Endothelial cell of umbilical vein (primary cell): ENCODE results near the gene KRT26. TPM values are rescaled to one million over a fixed set of nuclear protein-coding genes. Genes with fewer than 3 reads are reported as not detected.

Source experiments
- BruUV-seq: library from RNA; stranded (reverse); fragments of 400-500 nt; replicated peaks from 2 replicates; lab custom pipeline; 2021; lab: Mats Ljungman, UMichigan
- CTCF ChIA-PET: fragments of 300-600, 350-600 bp; sonication (Branson Sonifier 250); formaldehyde crosslinking; loops from one replicate; lab custom pipeline; 2021; ENCODE audit warnings: antibody characterized with exemption, inconsistent platforms; lab: Charles Lee
- POLR2A ChIA-PET: fragments of 300-600, 350-600 bp; sonication (Branson Sonifier 250); formaldehyde crosslinking; loops from one replicate; lab custom pipeline; 2021; ENCODE audit warnings: antibody characterized with exemption, inconsistent platforms; lab: Charles Lee
- DNase-seq: peaks from one replicate; pipeline ENCODE4 v3.0.0-alpha.2; 2011; ENCODE audit warnings: low read depth, low spot score
- FAIRE-seq: peaks from 2 replicates; lab custom pipeline; 2011; peaks lifted over from hg19 to GRCh38; lab: Jason Lieb, UNC
- H2AFZ ChIP-seq: 2 replicates; pipeline ENCODE4 v1.6.0; 2012; ENCODE audit warnings: low read depth, low read length, control low read depth, inconsistent platforms
- H3K27ac ChIP-seq: 2 replicates; pipeline ENCODE4 v1.5.1; 2011; ENCODE audit warnings: low read depth, mild to moderate bottlenecking, control low read depth, low read length, moderate library complexity; ENCODE audit not compliant: insufficient read depth
- H3K27me3 ChIP-seq, 2 experiments: 2 replicates each; pipeline versions ENCODE4 v1.6.0 to v1.6.1; 2011; ENCODE audit warnings: low read length in 2 of 2, mixed read lengths in 1 of 2; ENCODE audit not compliant: control insufficient read depth in 2 of 2, insufficient read depth in 2 of 2
- H3K36me3 ChIP-seq, 2 experiments: 2 replicates in 1 of 2; 3 replicates in 1 of 2; pipeline ENCODE4 v1.5.1; 2011; ENCODE audit warnings: low read length in 2 of 2, mild to moderate bottlenecking in 1 of 2, moderate library complexity in 1 of 2; ENCODE audit not compliant: control insufficient read depth in 2 of 2, insufficient read depth in 2 of 2; ENCODE audit errors: extremely low read depth in 1 of 2
- H3K4me1 ChIP-seq: 3 replicates; pipeline ENCODE4 v1.5.1; 2011; ENCODE audit warnings: mild to moderate bottlenecking, low read length; ENCODE audit not compliant: control insufficient read depth, insufficient read depth; ENCODE audit errors: extremely low read depth
- H3K4me2 ChIP-seq: 2 replicates; pipeline ENCODE4 v1.6.1; 2011; ENCODE audit warnings: low read length, control low read depth, mixed read lengths; ENCODE audit not compliant: insufficient read depth
- H3K4me3 ChIP-seq, 3 experiments: fragments of 200-600 bp in 1 of 3; sonication (generic), shearing (Covaris generic) in 1 of 3; replicated peaks in 1 of 3; 2 replicates each; pipeline ENCODE4 v1.5.1; 2011 to 2016; ENCODE audit warnings: control low read depth in 3 of 3, low read length in 3 of 3, mild to moderate bottlenecking in 2 of 3, inconsistent platforms in 1 of 3, low read depth in 1 of 3, moderate library complexity in 1 of 3; ENCODE audit not compliant: insufficient read depth in 1 of 3
- H3K79me2 ChIP-seq: 2 replicates; pipeline ENCODE4 v1.6.0; 2012; ENCODE audit warnings: low read length, inconsistent platforms; ENCODE audit not compliant: control insufficient read depth, insufficient read depth
- H3K9ac ChIP-seq: replicated peaks from 2 replicates; pipeline ENCODE3; 2011; ENCODE audit warnings: low read length, control low read depth; ENCODE audit not compliant: insufficient read depth; ENCODE audit errors: extremely low read depth
- H3K9me1 ChIP-seq: replicated peaks from 3 replicates; pipeline ENCODE4 v1.6.0; 2011; ENCODE audit warnings: mild to moderate bottlenecking, low read length; ENCODE audit not compliant: control insufficient read depth, insufficient read depth; ENCODE audit errors: extremely low read depth
- H3K9me3 ChIP-seq: replicated peaks from 2 replicates; pipeline ENCODE4 v1.5.1; 2012; ENCODE audit warnings: low read length, inconsistent platforms; ENCODE audit not compliant: control insufficient read depth, insufficient read depth
- H4K20me1 ChIP-seq: replicated peaks from 2 replicates; pipeline ENCODE3; 2011; ENCODE audit warnings: mild to moderate bottlenecking, low read length; ENCODE audit not compliant: control insufficient read depth, insufficient read depth; ENCODE audit errors: extremely low read depth
- CTCF ChIP-seq, 2 donors: IDR thresholded peaks; 1 replicate in 1 of 2; 2 replicates in 1 of 2; pipeline ENCODE4 v1.5.1; 2011; ENCODE audit warnings: low read length in 2 of 2, mild to moderate bottlenecking in 2 of 2, moderate library complexity in 2 of 2, control low read depth in 1 of 2, inconsistent platforms in 1 of 2, low read depth in 1 of 2; ENCODE audit not compliant: insufficient read depth in 1 of 2; ENCODE audit errors: extremely low read depth in 1 of 2
- EZH2 ChIP-seq: IDR thresholded peaks from 2 replicates; pipeline ENCODE4 v1.6.1; 2012; ENCODE audit warnings: borderline replicate concordance, low read depth, mild to moderate bottlenecking, moderate library complexity, low read length, inconsistent platforms; ENCODE audit not compliant: severe bottlenecking
- FOS ChIP-seq: IDR thresholded peaks from 2 replicates; pipeline ENCODE4 v1.6.1; 2011; ENCODE audit warnings: mild to moderate bottlenecking, low read length, moderate library complexity, borderline replicate concordance; ENCODE audit not compliant: insufficient read depth
- GATA2 ChIP-seq: IDR thresholded peaks from 2 replicates; pipeline ENCODE4 v1.7.0; 2011; ENCODE audit warnings: low read depth, mild to moderate bottlenecking, moderate library complexity, mixed read lengths, low read length; ENCODE audit not compliant: insufficient read length, insufficient read depth
- JUN ChIP-seq: IDR thresholded peaks from 2 replicates; pipeline ENCODE4 v1.6.1; 2011; ENCODE audit warnings: borderline replicate concordance, low read depth; ENCODE audit not compliant: insufficient read length, insufficient read depth
- MAX ChIP-seq: IDR thresholded peaks from 2 replicates; pipeline ENCODE4 v1.6.1; 2011; ENCODE audit not compliant: insufficient read depth, insufficient read length
- MYC ChIP-seq: IDR thresholded peaks from one replicate; pipeline ENCODE4 v1.6.1; 2011; ENCODE audit warnings: mild to moderate bottlenecking, low read depth, low read length
- POLR2A ChIP-seq: IDR thresholded peaks from 2 replicates; pipeline ENCODE4 v1.6.1; 2012; ENCODE audit warnings: low read depth, mild to moderate bottlenecking, control low read depth, low read length
- POLR2AphosphoS5 ChIP-seq: IDR thresholded peaks from 2 replicates; pipeline ENCODE4 v1.6.1; 2012; ENCODE audit warnings: low read depth, mild to moderate bottlenecking, control low read depth, low read length, moderate library complexity; ENCODE audit not compliant: insufficient read depth
- dilution Hi-C: fragments of 300-500 bp; cut with MboI; formaldehyde crosslinking; loops from one replicate; pipeline ENCODE4 v1.15.0; 2019; ENCODE audit warnings: low sequenced_read_pairs; ENCODE audit not compliant: extremely low pct_ligation_motif_present
- intact Hi-C: fragments of 100-400 bp; cut with micrococcal nuclease; formaldehyde crosslinking; loops from one replicate; pipeline ENCODE4 v1.10.0; 2022
- polyA plus RNA-seq, 4 experiments: library from polyadenylated mRNA; depleted of rRNA in 3 of 4; stranded (reverse) in 3 of 4; unstranded in 1 of 4; fragments of >200 nt; gene quantifications; 2 replicates each; pipeline versions ENCODE4 v1.2.1 to v1.2.3, GENCODE V29; 2011 to 2012; ENCODE audit warnings: missing spikeins in 1 of 4
- total RNA-seq: library from RNA; stranded (reverse); gene quantifications from 2 replicates; pipeline ENCODE4 v1.2.3, GENCODE V29; 2021

KRT26 gene
- total and polyA plus RNA-seq, 2 donors (not counting 3 experiments of a cell fraction or from before 2014, with no cell fraction given) = not detected

- H3K79me2 ChIP-seq = no peaks in the 10 kb centered on the region
- peaks cover 9% of the 10 kb centered on the region for H3K4me1 ChIP-seq
- peaks cover 2 to 4% of the 10 kb centered on the region in 2 experiments for H3K27me3 ChIP-seq
- dilution Hi-C loops (no loop called here), intact Hi-C loops (loop anchor here (5.0 kb wide), 1 partner anchor 850 kb away; no protein-coding TSS in a partner anchor)
- H4K20me1 ChIP-seq = no peaks in the 10 kb centered on the region
- no peaks in the 10 kb centered on the region for H3K9me3 ChIP-seq
- no TSS peak for BruUV-seq
- FAIRE-seq (no peak), DNase-seq (no peak)
- no peak overlapping the region for H3K4me3 ChIP-seq
- H3K27ac ChIP-seq = no peak overlapping the region
- ChIA-PET POLR2A (no interaction called here), CTCF (no interaction called here)
- H2AFZ ChIP-seq = no peak overlapping the region
- H3K4me2 ChIP-seq = no peak overlapping the region
- TF ChIP-seq POLR2AphosphoS5 (no peak), POLR2A (no peak), JUN (no peak), MYC (no peak), MAX (no peak), EZH2 (no peak), FOS (no peak), GATA2 (no peak), CTCF (IDR thresholded peaks at IDR 0.05; ENCODE audit: extremely low read depth in 1 of 2, insufficient read depth in 1 of 2, low read depth in 1 of 2, low read length in 2 of 2) (no peak)
- peaks cover 0 to 2% of the 10 kb centered on the region in 2 experiments for H3K36me3 ChIP-seq
- no peak overlapping the region for H3K9ac ChIP-seq
- H3K9me1 ChIP-seq = no peaks in the 10 kb centered on the region
These were observed 45.2 kb upstream of the KRT26 start for GRCh38 chr17:40817103-40817682.
